Mesendoderm (in vitro differentiated cells): ENCODE results near the gene MAP6.

ENCODE experiments used
- DNase-seq: peaks from one replicate; pipeline ENCODE4 v3.0.0; 2013
- H2AK5ac ChIP-seq: 2 replicates; pipeline ENCODE4 v1.6.1; 2013; ENCODE audit warnings: low read length, inconsistent platforms
- H2BK120ac ChIP-seq: 2 replicates; pipeline ENCODE4 v1.6.1; 2013; ENCODE audit warnings: low read depth, mild to moderate bottlenecking, low read length, moderate library complexity, mixed read lengths
- H2BK15ac ChIP-seq: replicated peaks from 2 replicates; pipeline ENCODE4 v1.6.1; 2013; ENCODE audit warnings: low read depth, mild to moderate bottlenecking, moderate library complexity
- H2BK5ac ChIP-seq: 2 replicates; pipeline ENCODE4 v1.6.1; 2013; ENCODE audit warnings: low read length, inconsistent platforms
- H3K18ac ChIP-seq: 2 replicates; pipeline ENCODE4 v1.6.1; 2013; ENCODE audit warnings: mild to moderate bottlenecking, low read length, mixed read lengths
- H3K23ac ChIP-seq: one replicate; pipeline ENCODE4 v1.6.1; 2013; ENCODE audit warnings: low read length
- H3K27ac ChIP-seq: 2 replicates; pipeline ENCODE4 v1.5.1; 2013; ENCODE audit warnings: low read depth, mild to moderate bottlenecking, inconsistent platforms, low read length, moderate library complexity
- H3K27me3 ChIP-seq: 2 replicates; pipeline ENCODE4 v1.6.1; 2013; ENCODE audit warnings: low read length, control low read depth, mild to moderate bottlenecking, inconsistent platforms; ENCODE audit not compliant: insufficient read depth, poor library complexity
- H3K36me3 ChIP-seq: 2 replicates; pipeline ENCODE4 v1.6.1; 2013; ENCODE audit warnings: low read length, inconsistent platforms; ENCODE audit not compliant: control insufficient read depth, insufficient read depth
- H3K4ac ChIP-seq: one replicate; pipeline ENCODE4 v1.6.1; 2013; ENCODE audit warnings: low read depth, mild to moderate bottlenecking, low read length, moderate library complexity
- H3K4me1 ChIP-seq: 2 replicates; pipeline ENCODE4 v1.6.1; 2013; ENCODE audit warnings: low read depth, low read length, inconsistent platforms; ENCODE audit not compliant: control insufficient read depth
- H3K4me2 ChIP-seq: 2 replicates; pipeline ENCODE4 v1.6.1; 2013; ENCODE audit warnings: low read length
- H3K4me3 ChIP-seq: 2 replicates; pipeline ENCODE4 v1.5.1; 2013; ENCODE audit warnings: mild to moderate bottlenecking, low read length
- H3K56ac ChIP-seq: one replicate; pipeline ENCODE4 v1.6.1; 2013; ENCODE audit warnings: low read length
- H3K79me1 ChIP-seq: 2 replicates; pipeline ENCODE4 v1.6.1; 2013; ENCODE audit warnings: low read length, inconsistent platforms
- H3K79me2 ChIP-seq: 2 replicates; pipeline ENCODE4 v1.6.1; 2013; ENCODE audit warnings: mild to moderate bottlenecking, low read length; ENCODE audit not compliant: control insufficient read depth, insufficient read depth
- H3K9ac ChIP-seq: 2 replicates; pipeline ENCODE4 v1.6.1; 2013; ENCODE audit warnings: low read length, inconsistent platforms
- H4K5ac ChIP-seq: one replicate; pipeline ENCODE4 v1.6.1; 2013; ENCODE audit warnings: low read length
- H4K8ac ChIP-seq: one replicate; pipeline ENCODE4 v1.6.1; 2013; ENCODE audit warnings: low read depth, mild to moderate bottlenecking, control low read depth, low read length, moderate library complexity
- WGBS: extraction: QIAGEN DNeasy Blood & Tissue Kit; methylation state at CpG from one replicate; pipeline ENCODE4 v1.1.7; 2013; ENCODE audit warnings: low lambda C conversion rate, missing lambda C conversion rate; ENCODE audit not compliant: insufficient coverage; ENCODE audit errors: extremely low coverage; 5-methylcytosine and 5-hydroxymethylcytosine counted together

MAP6 gene

GRCh38 chr11:75593286-75593915, 75.4 kb downstream of the MAP6 start:
- Histone ChIP-seq H2BK120ac (no peak overlapping the region), H2AK5ac (no peak overlapping the region), H3K36me3 (no peaks in the 10 kb centered on the region), H3K4ac (no peak overlapping the region), H3K23ac (no peak overlapping the region), H3K4me2 (no peak overlapping the region), H3K27me3 (no peaks in the 10 kb centered on the region), H4K8ac (no peak overlapping the region), H3K56ac (no peak overlapping the region), H3K27ac (no peak overlapping the region), H2BK5ac (no peak overlapping the region), H2BK15ac (no peak overlapping the region), H3K79me1 (no peaks in the 10 kb centered on the region), H3K79me2 (no peaks in the 10 kb centered on the region), H3K4me3 (no peak overlapping the region), H3K4me1 (peaks cover 6% of the 10 kb centered on the region), H3K9ac (no peak overlapping the region), H4K5ac (no peak overlapping the region), H3K18ac (no peak overlapping the region)
- DNase-seq: no peak
- WGBS: no CpG with 5 or more reads among the region's 2 CpGs

GRCh38 chr11:75592715-75593114, 76.1 kb downstream of the MAP6 start:
- H3K27me3 ChIP-seq: no peaks in the 10 kb centered on the region
- H3K36me3 ChIP-seq: no peaks in the 10 kb centered on the region
- H2BK5ac ChIP-seq: no peak overlapping the region
- H3K79me1 ChIP-seq: no peaks in the 10 kb centered on the region
- no peak overlapping the region for H2BK120ac ChIP-seq
- H3K23ac ChIP-seq: no peak overlapping the region
- no peak overlapping the region for H4K5ac ChIP-seq
- no CpG with 5 or more reads among the region's 2 CpGs for WGBS
- H2AK5ac ChIP-seq: no peak overlapping the region
- H3K18ac ChIP-seq: no peak overlapping the region
- H3K56ac ChIP-seq: no peak overlapping the region
- H3K27ac ChIP-seq: no peak overlapping the region
- no peak overlapping the region for H3K4me2 ChIP-seq
- H4K8ac ChIP-seq: no peak overlapping the region
- peaks cover 6% of the 10 kb centered on the region for H3K4me1 ChIP-seq
- no peak overlapping the region for H2BK15ac ChIP-seq
- H3K9ac ChIP-seq: no peak overlapping the region
- no peaks in the 10 kb centered on the region for H3K79me2 ChIP-seq
- H3K4me3 ChIP-seq: no peak overlapping the region
- no peak for DNase-seq
- no peak overlapping the region for H3K4ac ChIP-seq

DNA sequence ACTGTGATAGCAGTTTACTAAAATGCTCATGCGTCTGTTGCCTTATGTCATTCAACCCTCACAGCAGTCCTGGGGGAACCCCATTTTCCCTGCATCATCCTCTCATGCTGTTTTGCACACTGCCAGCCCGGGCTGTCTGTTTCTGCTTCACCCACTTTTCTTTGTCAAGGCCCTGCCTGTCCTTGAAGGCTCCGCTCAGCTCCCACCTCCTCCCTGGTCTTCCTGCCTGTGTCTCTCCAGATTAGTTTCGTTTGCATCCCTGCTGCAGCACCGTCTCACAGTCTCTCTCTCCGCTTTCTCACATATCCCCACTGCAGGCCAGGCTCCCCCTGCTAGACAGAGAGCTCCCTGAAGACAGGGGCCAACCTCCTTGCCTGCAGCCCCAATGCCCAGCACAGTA, 76.9 kb downstream of the MAP6 start:
- no peak overlapping the region for H3K4ac ChIP-seq
- peaks cover 6% of the 10 kb centered on the region for H3K4me1 ChIP-seq
- H2BK5ac ChIP-seq: no peak overlapping the region
- no peak for DNase-seq
- H3K23ac ChIP-seq: no peak overlapping the region
- no peak overlapping the region for H3K18ac ChIP-seq
- H3K36me3 ChIP-seq: no peaks in the 10 kb centered on the region
- H3K79me2 ChIP-seq: no peaks in the 10 kb centered on the region
- no peak overlapping the region for H3K56ac ChIP-seq
- H3K79me1 ChIP-seq: no peaks in the 10 kb centered on the region
- no peak overlapping the region for H2BK15ac ChIP-seq
- no peak overlapping the region for H3K4me2 ChIP-seq
- no peak overlapping the region for H3K9ac ChIP-seq
- H2AK5ac ChIP-seq: no peak overlapping the region
- no peak overlapping the region for H2BK120ac ChIP-seq
- no peaks in the 10 kb centered on the region for H3K27me3 ChIP-seq
- no peak overlapping the region for H3K27ac ChIP-seq
- no CpG with 5 or more reads among the region's 6 CpGs for WGBS
- H4K8ac ChIP-seq: no peak overlapping the region
- H3K4me3 ChIP-seq: no peak overlapping the region
- H4K5ac ChIP-seq: no peak overlapping the region

- H3K4me1 ChIP-seq: peaks cover 2% of the 10 kb centered on the region
- no peak overlapping the region for H2AK5ac ChIP-seq
- no peak overlapping the region for H3K23ac ChIP-seq
- H3K4me3 ChIP-seq: no peak overlapping the region
- no peak overlapping the region for H4K8ac ChIP-seq
- H3K4me2 ChIP-seq: no peak overlapping the region
- WGBS: no CpG with 5 or more reads among the region's 8 CpGs
- H3K56ac ChIP-seq: no peak overlapping the region
- H3K27me3 ChIP-seq: no peaks in the 10 kb centered on the region
- H3K79me1 ChIP-seq: no peaks in the 10 kb centered on the region
- H2BK5ac ChIP-seq: no peak overlapping the region
- H4K5ac ChIP-seq: no peak overlapping the region
- DNase-seq: no peak
- H3K18ac ChIP-seq: no peak overlapping the region
- no peak overlapping the region for H2BK15ac ChIP-seq
- no peak overlapping the region for H2BK120ac ChIP-seq
- no peak overlapping the region for H3K9ac ChIP-seq
- H3K79me2 ChIP-seq: no peaks in the 10 kb centered on the region
- H3K36me3 ChIP-seq: no peaks in the 10 kb centered on the region
- no peak overlapping the region for H3K4ac ChIP-seq
- no peak overlapping the region for H3K27ac ChIP-seq
These were observed 77.5 kb downstream of the MAP6 start for GRCh38 chr11:75591371-75591770.

GRCh38 chr11:75589933-75590332, 78.9 kb downstream of the MAP6 start:
- WGBS: no CpG with 5 or more reads among the region's 2 CpGs
- no peak overlapping the region for H3K18ac ChIP-seq
- no peak overlapping the region for H3K23ac ChIP-seq
- H3K79me2 ChIP-seq: no peaks in the 10 kb centered on the region
- no peaks in the 10 kb centered on the region for H3K27me3 ChIP-seq
- H4K5ac ChIP-seq: no peak overlapping the region
- H3K79me1 ChIP-seq: no peaks in the 10 kb centered on the region
- no peaks in the 10 kb centered on the region for H3K4me1 ChIP-seq
- H3K9ac ChIP-seq: no peak overlapping the region
- H2BK5ac ChIP-seq: no peak overlapping the region
- no peak overlapping the region for H4K8ac ChIP-seq
- H3K4ac ChIP-seq: no peak overlapping the region
- no peak overlapping the region for H2AK5ac ChIP-seq
- H3K4me2 ChIP-seq: no peak overlapping the region
- H3K36me3 ChIP-seq: no peaks in the 10 kb centered on the region
- DNase-seq: no peak
- no peak overlapping the region for H3K4me3 ChIP-seq
- H3K27ac ChIP-seq: no peak overlapping the region
- no peak overlapping the region for H3K56ac ChIP-seq
- no peak overlapping the region for H2BK15ac ChIP-seq
- no peak overlapping the region for H2BK120ac ChIP-seq

DNA sequence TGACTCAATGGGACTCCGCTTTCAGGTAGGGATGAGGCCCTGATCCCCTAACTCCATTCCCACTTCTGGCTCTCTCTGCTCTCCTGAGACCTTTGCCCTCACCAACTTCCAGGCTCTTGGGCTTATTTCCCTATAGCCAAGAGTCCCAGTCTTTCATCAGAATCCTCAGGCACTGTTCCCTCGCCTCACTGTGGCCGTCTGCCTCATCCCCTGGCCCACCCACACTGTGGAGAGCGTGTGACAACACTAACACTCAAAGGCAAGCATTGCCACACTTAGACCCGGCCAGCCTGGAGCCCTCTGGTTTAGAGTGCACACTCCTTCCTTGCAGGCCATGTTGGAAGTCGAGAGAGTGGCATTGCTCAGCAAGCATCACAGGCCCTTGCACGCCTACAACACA, 79.8 kb downstream of the MAP6 start:
- Histone ChIP-seq H3K4me3 (no peak overlapping the region), H3K27me3 (no peaks in the 10 kb centered on the region), H3K4ac (no peak overlapping the region), H3K23ac (no peak overlapping the region), H4K5ac (no peak overlapping the region), H2BK120ac (no peak overlapping the region), H3K36me3 (no peaks in the 10 kb centered on the region), H2AK5ac (no peak overlapping the region), H3K4me2 (no peak overlapping the region), H3K56ac (no peak overlapping the region), H2BK15ac (no peak overlapping the region), H3K79me2 (no peaks in the 10 kb centered on the region), H3K27ac (no peak overlapping the region), H4K8ac (no peak overlapping the region), H3K4me1 (peaks cover 2% of the 10 kb centered on the region), H3K9ac (no peak overlapping the region), H2BK5ac (no peak overlapping the region), H3K18ac (no peak overlapping the region), H3K79me1 (no peaks in the 10 kb centered on the region)
- no peak for DNase-seq
- WGBS: no CpG with 5 or more reads among the region's 7 CpGs
